Endodermal cell (in vitro differentiated cells): ENCODE measurements around the gene P4HB. TPM values are rescaled to one million over a fixed set of nuclear protein-coding genes. Genes with fewer than 3 reads are reported as not detected.
A peak's percentile ranks its signal among the peaks of the same experiment; 100 is the strongest.

Experiments used
- DNase-seq: peaks from one replicate; pipeline ENCODE4 v3.0.0-alpha.2; 2017
- H3K27ac ChIP-seq: 2 replicates; pipeline ENCODE4 v1.5.1; 2013; ENCODE audit warnings: mild to moderate bottlenecking, low read depth, low read length, moderate library complexity
- H3K27me3 ChIP-seq: 2 replicates; pipeline ENCODE4 v1.6.1; 2013; ENCODE audit warnings: mild to moderate bottlenecking, low read length, moderate library complexity; ENCODE audit not compliant: insufficient read depth, control insufficient read depth, poor library complexity, severe bottlenecking
- H3K36me3 ChIP-seq: 2 replicates; pipeline ENCODE4 v1.7.0; 2013; ENCODE audit warnings: mild to moderate bottlenecking, low read length, moderate library complexity; ENCODE audit not compliant: control insufficient read depth, insufficient read depth
- H3K4me1 ChIP-seq: one replicate; pipeline ENCODE4 v1.7.0; 2013; ENCODE audit warnings: low read length; ENCODE audit not compliant: control insufficient read depth, insufficient read depth
- H3K4me3 ChIP-seq: 2 replicates; pipeline ENCODE4 v1.5.1; 2013; ENCODE audit warnings: mild to moderate bottlenecking, low read length, moderate library complexity
- H3K9ac ChIP-seq: 2 replicates; pipeline ENCODE4 v1.6.1; 2013; ENCODE audit warnings: mild to moderate bottlenecking, low read length, moderate library complexity; ENCODE audit not compliant: poor library complexity, severe bottlenecking; ENCODE audit errors: extremely low read depth
- H3K9me3 ChIP-seq: 2 replicates; pipeline ENCODE4 v1.6.1; 2013; ENCODE audit warnings: mild to moderate bottlenecking, low read length, moderate library complexity; ENCODE audit not compliant: control insufficient read depth
- H3K27ac Mint-ChIP-seq: 2 replicates; pipeline ENCODE4 v1.8.0; 2020; ENCODE audit warnings: mixed read lengths
- H3K27me3 Mint-ChIP-seq: 2 replicates; pipeline ENCODE4 v1.8.0; 2021; ENCODE audit warnings: mild to moderate bottlenecking, mixed read lengths; ENCODE audit not compliant: insufficient read depth
- H3K36me3 Mint-ChIP-seq: 2 replicates; pipeline ENCODE4 v1.8.0; 2020; ENCODE audit warnings: low read depth, mixed read lengths
- H3K4me1 Mint-ChIP-seq: 2 replicates; pipeline ENCODE4 v1.8.0; 2020; ENCODE audit warnings: mixed read lengths
- H3K4me3 Mint-ChIP-seq: 2 replicates; pipeline ENCODE4 v1.8.0; 2020; ENCODE audit warnings: mild to moderate bottlenecking, moderate library complexity, mixed read lengths
- H3K9me3 Mint-ChIP-seq: 2 replicates; pipeline ENCODE4 v1.8.0; 2020; ENCODE audit warnings: mild to moderate bottlenecking, mixed read lengths
- WGBS, 2 experiments: methylation state at CpG; one replicate each; pipeline versions ENCODE4 v1.1.5 to v1.1.7; 2013; ENCODE audit warnings: missing lambda C conversion rate in 2 of 2, mixed read lengths in 1 of 2; ENCODE audit not compliant: insufficient coverage in 1 of 2, insufficient read length in 1 of 2; 5-methylcytosine and 5-hydroxymethylcytosine counted together
- total RNA-seq, 2 donors: library from RNA; stranded (reverse); fragmentation: NEBNext Ultra II Directional in 1 of 2; extraction: Animal tissue kit (Norgen Biotek cat#: 25700) in 1 of 2; gene quantifications; 2 replicates in 1 of 2; 3 replicates in 1 of 2; pipeline ENCODE4 v1.2.1, GENCODE V29; 2021
- TF ChIP-seq, protein P1 (sequence below): fragments of 200-600 bp; sonication (generic); conservative IDR thresholded peaks from 2 replicates; pipeline ENCODE4 v1.5.0; 2021; ENCODE audit warnings: antibody characterized with exemption, mild to moderate bottlenecking

Gene P4HB
- total RNA-seq, 2 donors from 2014 or later, result 493 to 535 TPM

DNA sequence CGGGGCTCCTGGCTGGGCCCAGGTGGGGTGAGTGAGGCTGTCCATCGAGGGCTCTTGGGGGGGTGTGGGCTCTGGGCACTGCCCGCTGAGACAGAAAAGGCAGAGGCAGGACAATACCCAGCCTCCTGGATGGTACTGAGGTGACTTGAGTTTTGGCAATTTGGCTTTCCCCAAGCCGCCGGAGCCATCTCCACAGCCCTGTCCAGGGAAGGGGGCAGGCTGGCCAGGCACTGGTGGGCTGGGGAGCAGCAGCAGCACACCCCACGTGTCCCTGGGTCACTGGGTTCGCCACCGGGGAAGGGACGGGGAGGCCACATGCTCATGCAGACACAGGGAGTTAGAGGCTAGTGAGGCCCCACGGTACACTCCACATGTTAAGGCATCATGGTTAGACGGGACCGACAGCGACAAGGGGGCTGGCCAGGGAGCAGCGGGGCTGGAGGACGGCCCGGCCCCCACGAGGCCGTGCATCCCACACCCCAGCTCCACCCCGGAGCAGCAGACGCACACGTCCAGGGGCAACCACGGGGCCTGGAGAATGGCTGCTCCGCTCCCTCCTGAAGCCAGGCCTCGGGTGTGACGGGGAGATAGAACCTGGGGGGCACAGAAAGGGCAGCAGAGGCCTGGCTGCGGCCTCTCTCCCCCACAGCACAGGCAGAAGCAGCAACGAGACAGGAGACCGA is 7.8 kb upstream of the P4HB start:
- Histone ChIP-seq H3K9me3 (no peaks in the 10 kb centered on the region), H3K27ac (peak overlapping the region; percentile 78), H3K36me3 (peaks cover 48% of the 10 kb centered on the region), H3K9ac (no peak overlapping the region), H3K4me1 (no peaks in the 10 kb centered on the region), H3K4me3 (no peak overlapping the region), H3K27me3 (no peaks in the 10 kb centered on the region)
- Mint-ChIP-seq H3K9me3 (no peaks in the 10 kb centered on the region), H3K27ac (no peak overlapping the region), H3K27me3 (no peaks in the 10 kb centered on the region), H3K4me3 (no peak overlapping the region), H3K4me1 (peaks cover 6% of the 10 kb centered on the region), H3K36me3 (peaks cover 20% of the 10 kb centered on the region)
- 87 to 88% methylated on average over 23 to 28 of the region's 28 CpGs for WGBS, 2 experiments
- TF ChIP-seq, protein P1, sequence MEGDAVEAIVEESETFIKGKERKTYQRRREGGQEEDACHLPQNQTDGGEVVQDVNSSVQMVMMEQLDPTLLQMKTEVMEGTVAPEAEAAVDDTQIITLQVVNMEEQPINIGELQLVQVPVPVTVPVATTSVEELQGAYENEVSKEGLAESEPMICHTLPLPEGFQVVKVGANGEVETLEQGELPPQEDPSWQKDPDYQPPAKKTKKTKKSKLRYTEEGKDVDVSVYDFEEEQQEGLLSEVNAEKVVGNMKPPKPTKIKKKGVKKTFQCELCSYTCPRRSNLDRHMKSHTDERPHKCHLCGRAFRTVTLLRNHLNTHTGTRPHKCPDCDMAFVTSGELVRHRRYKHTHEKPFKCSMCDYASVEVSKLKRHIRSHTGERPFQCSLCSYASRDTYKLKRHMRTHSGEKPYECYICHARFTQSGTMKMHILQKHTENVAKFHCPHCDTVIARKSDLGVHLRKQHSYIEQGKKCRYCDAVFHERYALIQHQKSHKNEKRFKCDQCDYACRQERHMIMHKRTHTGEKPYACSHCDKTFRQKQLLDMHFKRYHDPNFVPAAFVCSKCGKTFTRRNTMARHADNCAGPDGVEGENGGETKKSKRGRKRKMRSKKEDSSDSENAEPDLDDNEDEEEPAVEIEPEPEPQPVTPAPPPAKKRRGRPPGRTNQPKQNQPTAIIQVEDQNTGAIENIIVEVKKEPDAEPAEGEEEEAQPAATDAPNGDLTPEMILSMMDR, result no peak
- DNase-seq, result no peak

DNA sequence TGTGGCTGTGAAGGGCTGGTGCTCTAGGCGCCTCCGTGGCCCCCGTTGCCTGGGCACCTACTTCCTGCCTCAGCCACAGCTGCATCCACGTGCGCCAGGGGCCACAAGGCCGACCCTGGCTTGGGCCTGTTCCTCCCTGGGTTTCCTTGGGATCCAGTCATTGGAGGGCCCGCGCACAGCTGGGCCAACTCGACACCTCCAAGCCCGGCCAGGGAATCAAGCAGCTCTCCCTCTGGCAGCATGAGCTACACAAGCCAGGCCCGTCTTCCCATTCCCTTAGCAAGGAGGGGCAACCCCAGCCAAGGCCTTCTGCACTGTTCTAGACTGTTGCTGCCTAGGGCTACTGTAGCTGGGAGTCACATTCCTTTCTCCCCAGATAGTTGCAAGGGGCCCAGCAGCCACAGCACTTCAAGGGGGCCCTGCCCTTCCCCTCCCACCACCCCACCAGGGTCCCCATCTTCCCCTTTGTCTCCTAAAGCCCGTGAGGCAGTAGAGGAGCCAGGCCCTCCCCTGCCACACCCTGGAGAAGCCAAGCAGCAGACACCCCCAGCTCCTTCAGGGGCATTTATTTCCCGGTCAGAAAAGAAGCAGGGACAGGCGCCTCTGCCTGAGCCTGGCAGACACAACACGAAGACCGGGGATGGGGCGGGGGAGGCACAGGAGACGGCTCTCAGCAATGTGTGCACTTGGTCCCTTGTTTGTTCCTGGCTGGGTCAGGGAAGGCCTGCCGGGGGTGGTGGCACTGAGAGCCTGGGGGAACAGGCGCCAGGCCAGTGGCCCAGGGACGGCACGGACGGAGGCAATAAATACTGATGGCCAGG is 7.0 kb upstream of the P4HB start:
- H3K9me3 Mint-ChIP-seq, result no peaks in the 10 kb centered on the region
- no peaks in the 10 kb centered on the region for H3K27me3 Mint-ChIP-seq
- H3K4me1 Mint-ChIP-seq, result peaks cover 6% of the 10 kb centered on the region
- H3K36me3 Mint-ChIP-seq, result peaks cover 25% of the 10 kb centered on the region
- H3K36me3 ChIP-seq, result peaks cover 53% of the 10 kb centered on the region
- H3K9me3 ChIP-seq, result no peaks in the 10 kb centered on the region
- 84 to 85% methylated on average over 16 to 23 of the region's 23 CpGs for WGBS, 2 experiments
- no peak overlapping the region for H3K9ac ChIP-seq
- TF ChIP-seq, protein P1, result no peak
- no peaks in the 10 kb centered on the region for H3K4me1 ChIP-seq
- no peak overlapping the region for H3K4me3 ChIP-seq
- no peaks in the 10 kb centered on the region for H3K27me3 ChIP-seq
- no peak overlapping the region for H3K4me3 Mint-ChIP-seq
- H3K27ac ChIP-seq, result peak overlapping the region; percentile 78
- DNase-seq, result peak; percentile 85
- H3K27ac Mint-ChIP-seq, result peak overlapping the region; percentile 68

DNA sequence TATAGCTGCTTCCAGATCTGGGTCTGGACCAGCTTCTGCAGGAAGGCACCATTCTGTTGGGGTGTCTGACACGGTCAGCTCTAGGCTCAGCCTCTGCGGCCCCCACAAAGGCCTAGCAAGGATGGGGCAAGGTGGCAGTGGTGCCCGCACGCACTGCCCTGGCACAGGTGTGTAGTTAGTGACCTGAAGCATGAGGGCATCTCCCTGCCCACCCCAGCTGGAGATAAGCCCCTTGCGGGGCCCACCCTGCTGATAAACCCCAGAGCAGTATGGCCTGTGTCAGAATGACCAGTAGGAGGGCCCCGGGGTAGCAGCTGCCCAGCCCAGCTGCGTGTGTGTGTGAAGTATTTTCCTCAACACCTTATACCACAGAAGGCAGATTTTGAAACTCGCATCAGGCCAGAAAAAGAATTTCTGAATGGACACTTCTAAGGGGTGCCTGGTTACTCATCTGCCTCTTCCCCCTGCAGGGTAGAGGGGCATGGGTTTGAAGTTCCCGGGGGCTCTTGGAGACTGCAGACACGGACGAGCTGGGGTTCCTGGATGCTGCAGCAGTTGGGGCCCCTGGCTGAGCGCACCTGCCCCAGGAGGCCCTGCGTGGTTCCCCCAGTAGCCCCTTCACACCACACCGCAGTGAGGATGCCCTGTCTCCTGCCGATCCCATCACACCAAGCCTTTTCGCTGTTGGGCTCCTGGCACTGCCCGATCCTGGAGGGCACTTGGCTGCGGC is 6.3 kb upstream of the P4HB start:
- Mint-ChIP-seq H3K9me3 (no peaks in the 10 kb centered on the region), H3K27ac (peak overlapping the region; percentile 68), H3K36me3 (peaks cover 25% of the 10 kb centered on the region), H3K27me3 (no peaks in the 10 kb centered on the region), H3K4me1 (peaks cover 6% of the 10 kb centered on the region), H3K4me3 (no peak overlapping the region)
- 95 to 96% methylated on average over 11 to 18 of the region's 18 CpGs for WGBS, 2 experiments
- no peaks in the 10 kb centered on the region for H3K4me1 ChIP-seq
- no peak for DNase-seq
- no peak overlapping the region for H3K4me3 ChIP-seq
- peaks cover 53% of the 10 kb centered on the region for H3K36me3 ChIP-seq
- H3K27me3 ChIP-seq, result no peaks in the 10 kb centered on the region
- TF ChIP-seq, protein P1, result no peak
- H3K27ac ChIP-seq, result peak overlapping the region; percentile 78
- no peak overlapping the region for H3K9ac ChIP-seq
- no peaks in the 10 kb centered on the region for H3K9me3 ChIP-seq
